K562 (cell line): ENCODE results near the gene TAF11. TPM values are rescaled to one million over a fixed set of nuclear protein-coding genes. Genes with fewer than 3 reads are reported as not detected.

ENCODE experiments used
- CC2D1A ChIP-seq: fragments of 450-650 bp; IDR thresholded peaks from 2 replicates; pipeline ENCODE4 v1.6.1; 2017; ENCODE audit warnings: mild to moderate bottlenecking
- COPS2 ChIP-seq: fragments of 450-650 bp; conservative IDR thresholded peaks from 2 replicates; pipeline ENCODE4 v1.6.1; 2016; ENCODE audit warnings: mild to moderate bottlenecking, moderate library complexity
- KAT7 ChIP-seq: sonication (generic); formaldehyde crosslinking; IDR thresholded peaks from 2 replicates; pipeline ENCODE4 v1.8.0; 2022; ENCODE audit warnings: missing genetic modification reagents, mild to moderate bottlenecking, borderline replicate concordance
- KLF6 ChIP-seq: fragments of 250-450 bp; sonication (Bioruptor Pico); IDR thresholded peaks from 2 replicates; pipeline ENCODE4 v1.4.0; 2020; ENCODE audit warnings: mild to moderate bottlenecking, moderate library complexity, borderline replicate concordance
- SAP30 ChIP-seq: fragments of 200-600 bp; sonication (generic); IDR thresholded peaks from 2 replicates; pipeline ENCODE4 v1.6.1; 2012; ENCODE audit warnings: borderline replicate concordance, low read depth, mild to moderate bottlenecking, moderate library complexity, low read length, control low read depth, inconsistent platforms; ENCODE audit not compliant: insufficient read depth, poor library complexity, severe bottlenecking
- TGIF2 ChIP-seq: sonication (generic); formaldehyde crosslinking; IDR thresholded peaks from 2 replicates; pipeline ENCODE4 v1.8.1; 2022; ENCODE audit warnings: mild to moderate bottlenecking, missing genetic modification reagents, moderate library complexity
- polyA plus RNA-seq, 8 experiments: library from polyadenylated mRNA; depleted of rRNA in 4 of 8; stranded (reverse) in 5 of 8; unstranded in 3 of 8; fragments of >200 nt; fragmentation: Nextera tagmentation in 2 of 8; fragmentation: Illumina TruSeq in 1 of 8; extraction: Ambion mirVana in 2 of 8; extraction: Trizol in 1 of 8; gene quantifications; 2 replicates each; pipeline versions ENCODE4 v1.2.1 to v1.2.3, GENCODE V29; 2011 to 2014; ENCODE audit warnings: inconsistent platforms in 1 of 8, missing spikeins in 1 of 8
- total RNA-seq, 7 experiments: library from RNA; depleted of rRNA in 6 of 7; stranded (reverse); fragments of >200 nt in 6 of 7; fragmentation: Illumina TruSeq in 2 of 7; extraction: Trizol in 2 of 7; gene quantifications; 2 replicates each; pipeline versions ENCODE4 v1.2.1 to v1.2.3, GENCODE V29; 2011 to 2021; ENCODE audit warnings: low replicate concordance in 1 of 7
- TF ChIP-seq, protein P1 (sequence below): sonication (generic); formaldehyde crosslinking; IDR thresholded peaks from 2 replicates; pipeline ENCODE4 v1.8.0; 2022; ENCODE audit warnings: missing genetic modification reagents, mild to moderate bottlenecking, borderline replicate concordance
- TF ChIP-seq, protein P2 (sequence below), 2 experiments: fragments of 450-650 bp in 1 of 2; sonication (generic) in 1 of 2; formaldehyde crosslinking; conservative IDR thresholded peaks; 2 replicates each; pipeline versions ENCODE4 v1.4.0 to v1.8.1; 2020 to 2022; ENCODE audit warnings: mild to moderate bottlenecking in 1 of 2, missing genetic modification reagents in 1 of 2
- TF ChIP-seq, protein P3 (sequence below): fragments of 250-450 bp; sonication (Bioruptor Pico); IDR thresholded peaks from 2 replicates; pipeline ENCODE4 v1.4.0; 2020; ENCODE audit warnings: mild to moderate bottlenecking, moderate library complexity

Gene TAF11
- total and polyA plus RNA-seq, 9 of the 15 experiments (the other 6 are each of a cell fraction or from before 2014, with no cell fraction given), result 40.9 to 91.9 (median 71.9) TPM

DNA sequence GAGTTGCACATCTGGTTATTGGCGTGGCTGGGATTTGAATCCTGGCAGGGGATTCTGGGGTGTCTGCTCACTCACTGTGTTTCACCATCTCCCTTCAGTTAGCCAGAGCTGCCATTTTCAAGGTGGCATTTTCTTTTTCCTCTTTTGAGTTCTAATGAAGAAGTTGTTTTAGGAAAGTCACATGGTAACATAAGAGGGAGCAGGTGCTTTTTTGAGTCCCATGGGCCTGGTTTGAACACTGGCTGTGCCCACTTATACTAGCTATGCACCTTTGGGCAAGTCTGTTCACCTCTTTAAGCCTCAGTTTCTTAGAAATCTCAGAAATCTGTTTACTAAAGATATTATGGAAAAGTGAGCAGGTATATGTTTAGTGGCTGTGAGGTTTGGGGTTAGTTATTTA lies 40.9 kb upstream of the TAF11 start (continued):
- TF ChIP-seq, protein P1, sequence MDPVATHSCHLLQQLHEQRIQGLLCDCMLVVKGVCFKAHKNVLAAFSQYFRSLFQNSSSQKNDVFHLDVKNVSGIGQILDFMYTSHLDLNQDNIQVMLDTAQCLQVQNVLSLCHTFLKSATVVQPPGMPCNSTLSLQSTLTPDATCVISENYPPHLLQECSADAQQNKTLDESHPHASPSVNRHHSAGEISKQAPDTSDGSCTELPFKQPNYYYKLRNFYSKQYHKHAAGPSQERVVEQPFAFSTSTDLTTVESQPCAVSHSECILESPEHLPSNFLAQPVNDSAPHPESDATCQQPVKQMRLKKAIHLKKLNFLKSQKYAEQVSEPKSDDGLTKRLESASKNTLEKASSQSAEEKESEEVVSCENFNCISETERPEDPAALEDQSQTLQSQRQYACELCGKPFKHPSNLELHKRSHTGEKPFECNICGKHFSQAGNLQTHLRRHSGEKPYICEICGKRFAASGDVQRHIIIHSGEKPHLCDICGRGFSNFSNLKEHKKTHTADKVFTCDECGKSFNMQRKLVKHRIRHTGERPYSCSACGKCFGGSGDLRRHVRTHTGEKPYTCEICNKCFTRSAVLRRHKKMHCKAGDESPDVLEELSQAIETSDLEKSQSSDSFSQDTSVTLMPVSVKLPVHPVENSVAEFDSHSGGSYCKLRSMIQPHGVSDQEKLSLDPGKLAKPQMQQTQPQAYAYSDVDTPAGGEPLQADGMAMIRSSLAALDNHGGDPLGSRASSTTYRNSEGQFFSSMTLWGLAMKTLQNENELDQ, result no peak
- TF ChIP-seq KAT7 (CRISPR knock-in tag) (no peak), TGIF2 (CRISPR knock-in tag) (no peak), COPS2 (no peak), KLF6 (CRISPR knock-in tag) (no peak), CC2D1A (no peak), SAP30 (no peak)
- TF ChIP-seq, protein P2, sequence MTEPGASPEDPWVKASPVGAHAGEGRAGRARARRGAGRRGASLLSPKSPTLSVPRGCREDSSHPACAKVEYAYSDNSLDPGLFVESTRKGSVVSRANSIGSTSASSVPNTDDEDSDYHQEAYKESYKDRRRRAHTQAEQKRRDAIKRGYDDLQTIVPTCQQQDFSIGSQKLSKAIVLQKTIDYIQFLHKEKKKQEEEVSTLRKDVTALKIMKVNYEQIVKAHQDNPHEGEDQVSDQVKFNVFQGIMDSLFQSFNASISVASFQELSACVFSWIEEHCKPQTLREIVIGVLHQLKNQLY (CRISPR knock-in tag; conservative IDR thresholded peaks at IDR 0.05), result no peak
- TF ChIP-seq, protein P3, sequence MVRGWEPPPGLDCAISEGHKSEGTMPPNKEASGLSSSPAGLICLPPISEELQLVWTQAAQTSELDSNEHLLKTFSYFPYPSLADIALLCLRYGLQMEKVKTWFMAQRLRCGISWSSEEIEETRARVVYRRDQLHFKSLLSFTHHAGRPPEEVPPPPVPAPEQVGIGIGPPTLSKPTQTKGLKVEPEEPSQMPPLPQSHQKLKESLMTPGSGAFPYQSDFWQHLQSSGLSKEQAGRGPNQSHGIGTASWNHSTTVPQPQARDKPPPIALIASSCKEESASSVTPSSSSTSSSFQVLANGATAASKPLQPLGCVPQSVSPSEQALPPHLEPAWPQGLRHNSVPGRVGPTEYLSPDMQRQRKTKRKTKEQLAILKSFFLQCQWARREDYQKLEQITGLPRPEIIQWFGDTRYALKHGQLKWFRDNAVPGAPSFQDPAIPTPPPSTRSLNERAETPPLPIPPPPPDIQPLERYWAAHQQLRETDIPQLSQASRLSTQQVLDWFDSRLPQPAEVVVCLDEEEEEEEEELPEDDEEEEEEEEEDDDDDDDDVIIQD (CRISPR knock-in tag), result no peak
